Activated naive CD4-positive, alpha-beta T cell treated with anti-CD3 and anti-CD28 coated beads, Interleukin-2, amount 10 ng/mL, durations not matched to agents 7 days and 5 days (primary cell): ENCODE measurements around the gene FITM1.
A peak's percentile ranks its signal among the peaks of the same experiment; 100 is the strongest.

ENCODE experiments used
- CTCF ChIA-PET: fragments of 350-600 bp; sonication (Branson Sonifier 250); formaldehyde crosslinking; loops from one replicate; lab custom pipeline; 2021; ENCODE audit warnings: antibody characterized with exemption; lab: Charles Lee
- DNase-seq: peaks from one replicate; pipeline ENCODE4 v3.0.0-alpha.2; 2020
- H3K27ac Mint-ChIP-seq: one replicate; pipeline ENCODE4 v1.8.0; 2021; ENCODE audit warnings: mild to moderate bottlenecking, moderate library complexity, mixed read lengths
- H3K27me3 Mint-ChIP-seq: one replicate; pipeline ENCODE4 v1.8.0; 2021; ENCODE audit warnings: mild to moderate bottlenecking, mixed read lengths
- H3K36me3 Mint-ChIP-seq: one replicate; pipeline ENCODE4 v1.8.0; 2021; ENCODE audit warnings: mixed read lengths
- H3K4me1 Mint-ChIP-seq: one replicate; pipeline ENCODE4 v1.8.0; 2021; ENCODE audit warnings: mixed read lengths
- H3K4me3 Mint-ChIP-seq: one replicate; pipeline ENCODE4 v1.8.0; 2021; ENCODE audit warnings: mild to moderate bottlenecking, moderate library complexity, mixed read lengths
- H3K9me3 Mint-ChIP-seq: one replicate; pipeline ENCODE4 v1.8.0; 2021; ENCODE audit warnings: mixed read lengths

The FITM1 gene

GRCh38 chr14:24132061-24132685 lies 1.7 kb downstream of the FITM1 start:
- CTCF ChIA-PET: interaction anchor here (1.0 to 1.3 kb wide), 3 partner anchors 16 to 74 kb away, joined by 3 to 4 read pairs (median 3); no protein-coding TSS in a partner anchor

DNA sequence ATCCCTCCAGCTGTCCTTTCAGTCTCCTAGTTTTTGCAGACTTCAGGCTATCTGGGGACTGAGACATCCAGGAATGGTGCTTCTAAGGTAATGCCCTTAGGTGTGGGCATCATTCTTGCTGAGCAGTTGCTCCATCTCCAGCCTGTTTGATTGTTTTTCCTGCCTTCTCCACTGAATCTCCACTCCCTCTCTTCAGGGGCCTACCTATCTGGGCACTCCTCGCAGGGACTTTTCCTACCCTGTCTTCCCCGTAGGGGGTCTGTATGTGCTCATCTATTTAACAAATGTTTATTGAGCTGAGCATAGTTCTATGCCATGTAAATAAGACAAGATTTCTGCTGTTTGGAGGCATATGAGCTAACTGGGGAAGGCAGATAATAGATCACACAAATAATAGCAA lies 2.5 kb downstream of the FITM1 start:
- CTCF ChIA-PET: interaction anchor here (1.0 to 1.3 kb wide), 3 partner anchors 17 to 75 kb away, joined by 3 to 4 read pairs (median 3); no protein-coding TSS in a partner anchor
- Mint-ChIP-seq H3K4me1 (peaks cover 51% of the 10 kb centered on the region), H3K27ac (peak overlapping the region; percentile 78), H3K4me3 (no peak overlapping the region), H3K27me3 (no peaks in the 10 kb centered on the region), H3K36me3 (peaks cover 17% of the 10 kb centered on the region), H3K9me3 (no peaks in the 10 kb centered on the region)
- no peak for DNase-seq

More at GRCh38 chr14:24132061-24132685, 1.7 kb downstream of the FITM1 start:
- peak overlapping the region; percentile 78 for H3K27ac Mint-ChIP-seq
- H3K9me3 Mint-ChIP-seq: no peaks in the 10 kb centered on the region
- peak; percentile 42 for DNase-seq
- peak overlapping the region; percentile 2 for H3K4me3 Mint-ChIP-seq
- H3K4me1 Mint-ChIP-seq: peaks cover 43% of the 10 kb centered on the region
- peaks cover 11% of the 10 kb centered on the region for H3K36me3 Mint-ChIP-seq
- no peaks in the 10 kb centered on the region for H3K27me3 Mint-ChIP-seq

- CTCF ChIA-PET: interaction anchor here (0.6 to 4.0 kb wide), 6 partner anchors 9 to 76 kb away, joined by 3 to 16 read pairs (median 5); partner anchors contain the start of genes PSME2 and RNF31
- Mint-ChIP-seq H3K27me3 (no peaks in the 10 kb centered on the region), H3K36me3 (peaks cover 25% of the 10 kb centered on the region), H3K4me1 (peaks cover 56% of the 10 kb centered on the region), H3K9me3 (no peaks in the 10 kb centered on the region), H3K27ac (no peak overlapping the region), H3K4me3 (no peak overlapping the region)
- DNase-seq: no peak
Measured at GRCh38 chr14:24133735-24134134, 3.3 kb downstream of the FITM1 start.

GRCh38 chr14:24135584-24135833 lies 5.0 kb downstream of the FITM1 start:
- CTCF ChIA-PET: interaction anchor here (0.8 to 4.0 kb wide), 6 partner anchors 11 to 59 kb away, joined by 3 to 16 read pairs (median 6); partner anchors contain the start of genes DCAF11, IRF9, NRL and PSME2
- Mint-ChIP-seq H3K27me3 (no peaks in the 10 kb centered on the region), H3K4me1 (peaks cover 67% of the 10 kb centered on the region), H3K27ac (peak overlapping the region; percentile 81), H3K9me3 (no peaks in the 10 kb centered on the region), H3K4me3 (peak overlapping the region; percentile 93), H3K36me3 (peaks cover 37% of the 10 kb centered on the region)
- DNase-seq: no peak

GRCh38 chr14:24135834-24136683 lies 5.6 kb downstream of the FITM1 start, which contains the start of gene PSME1:
Gene PSME1 (plus strand): TSS chr14:24136194. CDS start chr14:24136263, 69 bp downstream.
- peak within 1 kb of the TSS; percentile 93 for H3K27ac Mint-ChIP-seq
- peak within 1 kb of the TSS; percentile 93 for H3K4me3 Mint-ChIP-seq
- H3K9me3 Mint-ChIP-seq: no peaks in the 10 kb centered on the region
- H3K4me1 Mint-ChIP-seq: peaks cover 66% of the 10 kb centered on the region
- peaks cover 37% of the 10 kb centered on the region for H3K36me3 Mint-ChIP-seq
- peak; percentile 96 for DNase-seq
- no peaks in the 10 kb centered on the region for H3K27me3 Mint-ChIP-seq
- CTCF ChIA-PET: interaction anchor here (0.8 to 4.0 kb wide), 8 partner anchors 10 to 78 kb away, joined by 3 to 16 read pairs (median 5); partner anchors contain the start of genes DCAF11, IRF9, NRL and PSME2

DNA sequence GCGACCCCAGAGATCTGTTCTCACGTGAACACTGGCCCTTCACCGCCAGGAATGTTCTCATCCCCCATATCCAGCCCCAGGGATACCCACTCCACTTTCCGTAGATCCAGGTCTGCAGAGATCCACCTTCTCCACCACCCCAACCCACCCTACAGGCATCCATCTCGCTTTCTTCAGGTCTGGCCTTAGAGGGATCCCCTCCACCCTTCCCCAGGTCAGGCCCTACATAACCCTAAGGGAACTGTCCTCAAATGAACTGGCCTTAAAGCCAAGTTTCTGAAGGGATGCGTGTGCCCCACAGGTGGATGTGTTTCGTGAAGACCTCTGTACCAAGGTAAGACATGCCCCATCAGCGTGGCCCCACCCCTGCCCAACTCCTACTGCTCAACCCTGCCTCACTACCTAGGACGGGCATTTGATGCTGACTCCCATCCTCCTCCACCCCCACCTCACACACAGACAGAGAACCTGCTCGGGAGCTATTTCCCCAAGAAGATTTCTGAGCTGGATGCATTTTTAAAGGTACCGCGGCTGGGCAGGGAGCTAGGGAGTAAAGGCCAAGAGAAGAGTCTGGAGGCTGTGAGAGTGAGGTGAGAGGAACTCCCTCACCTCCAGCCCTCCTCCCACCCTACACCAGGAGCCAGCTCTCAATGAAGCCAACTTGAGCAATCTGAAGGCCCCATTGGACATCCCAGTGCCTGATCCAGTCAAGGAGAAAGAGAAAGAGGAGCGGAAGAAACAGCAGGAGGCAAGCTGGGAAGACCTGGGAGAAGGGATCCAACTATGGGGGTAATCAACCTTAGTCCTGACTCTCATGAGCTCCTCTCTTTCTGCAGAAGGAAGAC lies 6.4 kb downstream of the FITM1 start:
- Mint-ChIP-seq H3K4me1 (peaks cover 62% of the 10 kb centered on the region), H3K4me3 (peak overlapping the region; percentile 93), H3K27me3 (no peaks in the 10 kb centered on the region), H3K27ac (peak overlapping the region; percentile 93), H3K36me3 (peaks cover 37% of the 10 kb centered on the region), H3K9me3 (no peaks in the 10 kb centered on the region)
- peak; percentile 39 for DNase-seq
- CTCF ChIA-PET: interaction anchor here (0.9 to 4.0 kb wide), 8 partner anchors 9 to 79 kb away, joined by 3 to 16 read pairs (median 4); partner anchors contain the start of genes DCAF11, IRF9, NRL and PSME2

GRCh38 chr14:24137529-24138395 lies 7.3 kb downstream of the FITM1 start:
- Mint-ChIP-seq H3K9me3 (no peaks in the 10 kb centered on the region), H3K27me3 (no peaks in the 10 kb centered on the region), H3K27ac (peak overlapping the region; percentile 93), H3K4me1 (peaks cover 58% of the 10 kb centered on the region), H3K4me3 (peak overlapping the region; percentile 93), H3K36me3 (peaks cover 39% of the 10 kb centered on the region)
- CTCF ChIA-PET: interaction anchor here (0.9 to 4.0 kb wide), 4 partner anchors 8 to 80 kb away, joined by 3 to 16 read pairs (median 4); partner anchors contain the start of genes IRF9, PSME2 and RNF31
- DNase-seq: no peak

- CTCF ChIA-PET: no interaction called here
- H3K9me3 Mint-ChIP-seq: no peaks in the 10 kb centered on the region
- peak overlapping the region; percentile 95 for H3K4me3 Mint-ChIP-seq
- H3K4me1 Mint-ChIP-seq: peaks cover 61% of the 10 kb centered on the region
- H3K27ac Mint-ChIP-seq: peak overlapping the region; percentile 67
- DNase-seq: no peak
- H3K36me3 Mint-ChIP-seq: peaks cover 48% of the 10 kb centered on the region
- no peaks in the 10 kb centered on the region for H3K27me3 Mint-ChIP-seq
Measured at GRCh38 chr14:24138396-24139271, 8.2 kb downstream of the FITM1 start.

GRCh38 chr14:24139272-24139934 lies 8.9 kb downstream of the FITM1 start:
- no peaks in the 10 kb centered on the region for H3K27me3 Mint-ChIP-seq
- CTCF ChIA-PET: no interaction called here
- peak; percentile 52 for DNase-seq
- peaks cover 66% of the 10 kb centered on the region for H3K4me1 Mint-ChIP-seq
- peaks cover 52% of the 10 kb centered on the region for H3K36me3 Mint-ChIP-seq
- peak overlapping the region; percentile 95 for H3K4me3 Mint-ChIP-seq
- no peaks in the 10 kb centered on the region for H3K9me3 Mint-ChIP-seq
- peak overlapping the region; percentile 52 for H3K27ac Mint-ChIP-seq

- Mint-ChIP-seq H3K4me1 (peaks cover 74% of the 10 kb centered on the region), H3K27me3 (no peaks in the 10 kb centered on the region), H3K27ac (peak within 1 kb of the TSS; percentile 80), H3K4me3 (peak within 1 kb of the TSS; percentile 95), H3K36me3 (peaks cover 68% of the 10 kb centered on the region), H3K9me3 (no peaks in the 10 kb centered on the region)
- DNase-seq: peak; percentile 100
- CTCF ChIA-PET: interaction anchor here (0.7 to 1.7 kb wide), 4 partner anchors 19 to 83 kb away, joined by 3 to 10 read pairs (median 4); partner anchors contain the start of genes IRF9 and PCK2
Measured at GRCh38 chr14:24141097-24141880, 10.8 kb downstream of the FITM1 start, which contains the start of gene EMC9. Gene EMC9 (minus strand): TSS chr14:24141591. CDS start chr14:24141304, 287 bp downstream.

DNA sequence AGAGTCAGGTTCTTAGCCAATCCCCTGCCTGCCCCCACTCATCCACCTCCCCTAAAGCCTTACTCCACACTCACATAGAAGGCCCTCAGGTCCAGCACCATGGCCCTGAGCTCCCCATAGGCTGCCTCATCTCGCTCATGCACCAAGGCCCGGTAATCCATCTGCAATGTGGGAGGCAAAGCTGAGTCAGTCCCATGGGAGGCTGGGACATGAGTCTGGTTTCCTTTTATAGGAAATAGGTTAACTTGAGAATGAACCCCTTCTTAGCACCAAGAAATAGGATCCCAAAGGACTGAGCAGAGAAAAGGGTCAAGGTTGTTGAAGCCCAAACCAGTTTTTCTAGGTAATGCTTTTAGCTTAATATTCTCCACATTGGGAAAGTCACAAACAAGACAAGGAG lies 13.1 kb downstream of the FITM1 start:
- Mint-ChIP-seq H3K4me3 (peak overlapping the region; percentile 42), H3K27ac (peak overlapping the region; percentile 75), H3K9me3 (no peaks in the 10 kb centered on the region), H3K4me1 (peaks cover 61% of the 10 kb centered on the region), H3K36me3 (peaks cover 59% of the 10 kb centered on the region), H3K27me3 (no peaks in the 10 kb centered on the region)
- DNase-seq: no peak
- CTCF ChIA-PET: interaction anchor here (1.1 to 2.3 kb wide), 3 partner anchors 18 to 99 kb away, joined by 3 to 11 read pairs (median 4); partner anchors contain the start of genes DCAF11, IRF9, NRL and TINF2
